Activated CD8-positive, alpha-beta T cell treated with anti-CD3 and anti-CD28 coated beads for 36 hours (primary cell): Measurements from ENCODE around the gene LPAR1. TPM values are rescaled to one million over a fixed set of nuclear protein-coding genes. Genes with fewer than 3 reads are reported as not detected.

Experiments used
- ATAC-seq: fragments of 200-7000 bp; cut with Tn5 transposase; one replicate; pipeline ENCODE4 v1.10.0; 2021; ENCODE audit warnings: mild to moderate bottlenecking, moderate library complexity
- CTCF ChIA-PET: fragments of 350-600 bp; sonication (Branson Sonifier 250); formaldehyde crosslinking; loops from one replicate; lab custom pipeline; 2021; ENCODE audit warnings: antibody characterized with exemption; lab: Charles Lee
- POLR2A ChIA-PET: fragments of 350-600 bp; sonication (Branson Sonifier 250); formaldehyde crosslinking; loops from one replicate; lab custom pipeline; 2021; ENCODE audit warnings: antibody characterized with exemption; lab: Charles Lee
- DNase-seq: peaks from one replicate; pipeline ENCODE4 v3.0.0-alpha.2; 2020
- H3K27ac Mint-ChIP-seq: one replicate; pipeline ENCODE4 v1.8.0; 2021; ENCODE audit warnings: mild to moderate bottlenecking, mixed read lengths
- H3K27me3 Mint-ChIP-seq: one replicate; pipeline ENCODE4 v1.8.0; 2021; ENCODE audit warnings: mixed read lengths
- H3K36me3 Mint-ChIP-seq: one replicate; pipeline ENCODE4 v1.8.0; 2021; ENCODE audit warnings: low read depth, mixed read lengths
- H3K4me1 Mint-ChIP-seq: one replicate; pipeline ENCODE4 v1.8.0; 2021; ENCODE audit warnings: low read depth, mixed read lengths
- H3K4me3 Mint-ChIP-seq: one replicate; pipeline ENCODE4 v1.8.0; 2021; ENCODE audit warnings: mild to moderate bottlenecking, moderate library complexity, mixed read lengths
- H3K9me3 Mint-ChIP-seq: one replicate; pipeline ENCODE4 v1.8.0; 2021; ENCODE audit warnings: mixed read lengths
- intact Hi-C: fragments of 100-400 bp; cut with micrococcal nuclease; formaldehyde crosslinking; loops from one replicate; pipeline ENCODE4 v1.10.0; 2022
- total RNA-seq, 2 experiments: library from RNA; stranded (reverse); gene quantifications; one replicate each; pipeline ENCODE4 v1.2.3, GENCODE V29; 2021
- TF ChIP-seq, protein P1 (sequence below): fragments of 200-600 bp; IDR thresholded peaks from one replicate; pipeline ENCODE4 v1.8.0; 2022; ENCODE audit warnings: antibody characterized with exemption, mild to moderate bottlenecking

LPAR1 gene
- total RNA-seq, 2 experiments from 2014 or later: not detected

DNA sequence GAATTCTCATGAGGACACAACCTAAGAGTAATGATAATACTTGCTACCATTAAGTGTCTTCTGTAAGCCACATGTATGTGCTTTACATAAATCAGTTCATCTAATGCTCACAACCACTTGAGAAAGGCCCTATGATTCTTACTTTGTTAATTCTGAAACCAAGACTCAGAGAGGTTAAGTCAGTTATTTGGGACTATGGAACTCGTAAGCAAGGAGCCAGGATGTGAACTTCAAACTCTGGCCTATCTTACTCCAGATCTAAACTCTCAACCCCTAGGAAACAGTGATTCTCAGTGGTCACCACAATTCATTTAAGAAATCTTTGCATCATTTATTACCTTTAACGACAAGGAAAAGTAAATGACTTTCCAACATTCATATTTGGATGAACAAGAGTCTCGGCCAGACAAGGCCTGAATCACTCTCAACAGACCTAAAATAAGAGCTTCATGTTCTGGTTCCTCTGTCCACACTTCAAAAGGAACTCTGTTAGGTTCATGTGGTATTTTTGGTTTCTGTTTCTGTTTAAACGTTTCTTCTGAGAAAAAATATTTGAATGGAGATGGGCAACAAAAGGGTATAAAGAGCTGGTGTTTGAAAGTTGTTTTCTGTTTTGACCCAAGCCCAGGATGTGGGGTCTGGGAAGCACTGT lies 104.8 kb downstream of the LPAR1 start:
- Mint-ChIP-seq H3K27me3 (no peaks in the 10 kb centered on the region), H3K4me1 (no peaks in the 10 kb centered on the region), H3K9me3 (no peaks in the 10 kb centered on the region), H3K36me3 (no peaks in the 10 kb centered on the region), H3K27ac (no peak overlapping the region), H3K4me3 (no peak overlapping the region)
- intact Hi-C loops: no loop called here
- ATAC-seq (no peak), DNase-seq (no peak)
- POLR2A ChIA-PET: no interaction called here
- CTCF ChIA-PET: no interaction called here
- TF ChIP-seq, protein P1, sequence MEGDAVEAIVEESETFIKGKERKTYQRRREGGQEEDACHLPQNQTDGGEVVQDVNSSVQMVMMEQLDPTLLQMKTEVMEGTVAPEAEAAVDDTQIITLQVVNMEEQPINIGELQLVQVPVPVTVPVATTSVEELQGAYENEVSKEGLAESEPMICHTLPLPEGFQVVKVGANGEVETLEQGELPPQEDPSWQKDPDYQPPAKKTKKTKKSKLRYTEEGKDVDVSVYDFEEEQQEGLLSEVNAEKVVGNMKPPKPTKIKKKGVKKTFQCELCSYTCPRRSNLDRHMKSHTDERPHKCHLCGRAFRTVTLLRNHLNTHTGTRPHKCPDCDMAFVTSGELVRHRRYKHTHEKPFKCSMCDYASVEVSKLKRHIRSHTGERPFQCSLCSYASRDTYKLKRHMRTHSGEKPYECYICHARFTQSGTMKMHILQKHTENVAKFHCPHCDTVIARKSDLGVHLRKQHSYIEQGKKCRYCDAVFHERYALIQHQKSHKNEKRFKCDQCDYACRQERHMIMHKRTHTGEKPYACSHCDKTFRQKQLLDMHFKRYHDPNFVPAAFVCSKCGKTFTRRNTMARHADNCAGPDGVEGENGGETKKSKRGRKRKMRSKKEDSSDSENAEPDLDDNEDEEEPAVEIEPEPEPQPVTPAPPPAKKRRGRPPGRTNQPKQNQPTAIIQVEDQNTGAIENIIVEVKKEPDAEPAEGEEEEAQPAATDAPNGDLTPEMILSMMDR: no peak

DNA sequence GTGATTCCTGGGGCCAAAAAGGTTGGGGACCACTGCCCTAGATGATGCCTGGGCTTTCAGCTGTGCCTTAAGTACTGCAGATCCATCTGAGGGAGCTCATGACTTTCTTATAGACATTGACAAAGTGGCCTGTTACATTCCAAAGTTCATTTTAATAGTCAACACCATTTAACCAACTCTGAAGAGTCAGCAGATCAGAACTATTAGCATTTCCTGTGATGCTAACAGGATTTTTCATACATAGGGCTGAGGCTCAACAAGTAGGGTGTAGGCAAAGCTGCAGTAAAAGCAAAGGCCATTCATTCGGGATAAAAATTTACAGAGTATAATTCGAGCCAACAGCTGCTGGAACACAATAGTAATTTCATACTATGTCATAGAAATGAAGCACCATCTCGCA lies 105.4 kb downstream of the LPAR1 start:
- DNase-seq: no peak
- ChIA-PET CTCF (no interaction called here), POLR2A (no interaction called here)
- intact Hi-C loops: no loop called here
- TF ChIP-seq, protein P1: no peak
- H3K4me3 Mint-ChIP-seq: no peak overlapping the region
- no peaks in the 10 kb centered on the region for H3K27me3 Mint-ChIP-seq
- no peaks in the 10 kb centered on the region for H3K36me3 Mint-ChIP-seq
- H3K9me3 Mint-ChIP-seq: no peaks in the 10 kb centered on the region
- ATAC-seq: no peak
- H3K27ac Mint-ChIP-seq: no peak overlapping the region
- H3K4me1 Mint-ChIP-seq: no peaks in the 10 kb centered on the region

DNA sequence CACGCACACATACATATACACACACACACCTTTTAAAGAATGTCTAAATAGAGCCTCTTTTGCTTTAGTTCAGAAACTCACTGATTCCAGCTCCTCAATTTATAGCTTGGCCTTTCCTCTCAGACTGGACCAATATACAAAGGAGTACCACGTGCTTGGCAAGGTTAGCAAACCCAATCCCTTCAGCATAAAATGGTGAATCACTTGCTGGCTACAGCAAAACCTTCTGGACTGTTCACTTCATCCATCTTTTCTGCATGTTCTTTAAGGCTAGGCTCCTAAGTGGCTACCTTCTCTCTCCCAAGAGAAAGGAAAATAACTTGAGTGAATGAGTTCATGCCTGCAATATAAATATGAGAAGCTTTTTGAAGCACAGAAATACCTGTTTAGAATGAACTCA lies 109.7 kb downstream of the LPAR1 start:
- ATAC-seq (no peak), DNase-seq (no peak)
- Mint-ChIP-seq H3K27ac (no peak overlapping the region), H3K4me3 (no peak overlapping the region), H3K9me3 (no peaks in the 10 kb centered on the region), H3K27me3 (no peaks in the 10 kb centered on the region), H3K4me1 (no peaks in the 10 kb centered on the region), H3K36me3 (no peaks in the 10 kb centered on the region)
- intact Hi-C loops: no loop called here
- ChIA-PET CTCF (no interaction called here), POLR2A (no interaction called here)
- TF ChIP-seq, protein P1: no peak

DNA sequence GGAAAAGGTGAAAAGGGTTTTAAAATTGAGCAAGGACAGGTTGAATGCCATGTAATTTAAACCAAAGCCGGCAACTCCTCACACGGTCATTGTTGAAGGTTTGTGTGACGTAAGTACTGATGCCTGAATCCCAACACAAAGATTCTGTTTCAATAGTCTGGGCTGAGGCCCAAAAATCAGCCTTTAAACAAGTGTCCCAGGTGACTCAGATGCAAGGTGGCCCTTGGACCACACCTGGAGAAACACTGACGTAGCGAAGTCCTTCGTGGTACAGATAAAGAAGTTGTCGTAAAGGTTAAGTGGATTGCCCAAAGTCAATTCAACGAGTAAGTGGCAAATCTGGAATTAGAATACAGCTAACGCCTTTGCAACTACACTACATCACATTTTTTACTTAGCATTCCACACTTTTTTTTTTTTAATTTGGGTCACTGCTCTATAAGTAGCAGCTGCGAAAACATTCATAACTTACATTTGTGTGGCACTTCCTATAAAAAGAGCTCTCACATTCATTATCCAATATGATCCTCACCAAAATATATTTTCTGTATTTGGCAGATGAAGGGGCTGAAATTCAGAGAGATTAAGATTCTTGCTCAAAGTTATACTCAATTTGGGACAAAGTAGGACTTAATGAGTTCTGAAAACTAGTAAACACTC lies 111.3 kb downstream of the LPAR1 start:
- Mint-ChIP-seq H3K4me3 (no peak overlapping the region), H3K27ac (no peak overlapping the region), H3K4me1 (no peaks in the 10 kb centered on the region), H3K27me3 (no peaks in the 10 kb centered on the region), H3K36me3 (no peaks in the 10 kb centered on the region), H3K9me3 (no peaks in the 10 kb centered on the region)
- CTCF ChIA-PET: no interaction called here
- DNase-seq (no peak), ATAC-seq (no peak)
- TF ChIP-seq, protein P1: no peak
- POLR2A ChIA-PET: no interaction called here
- intact Hi-C loops: no loop called here

DNA sequence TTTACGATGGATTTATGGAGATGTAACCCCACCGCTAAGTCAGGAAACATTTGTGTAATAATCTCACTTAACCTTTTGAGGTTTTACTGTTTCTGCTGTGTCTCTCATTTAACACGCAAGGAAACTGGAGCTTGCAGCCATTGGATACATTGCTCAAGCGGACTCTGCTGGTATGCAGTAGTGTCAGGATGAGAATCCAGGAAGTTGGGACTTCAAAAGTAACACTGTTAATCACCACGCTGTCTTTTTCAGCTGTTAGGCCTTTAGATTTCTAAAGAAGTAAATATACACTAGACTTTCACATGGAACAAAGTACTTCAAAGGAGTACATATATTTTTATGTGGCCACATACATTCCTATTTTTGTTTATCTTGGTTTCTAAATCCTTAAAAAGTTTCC lies 114.7 kb downstream of the LPAR1 start:
- ATAC-seq (no peak), DNase-seq (no peak)
- ChIA-PET CTCF (no interaction called here), POLR2A (no interaction called here)
- Mint-ChIP-seq H3K27me3 (no peaks in the 10 kb centered on the region), H3K27ac (no peak overlapping the region), H3K36me3 (no peaks in the 10 kb centered on the region), H3K4me3 (no peak overlapping the region), H3K9me3 (no peaks in the 10 kb centered on the region), H3K4me1 (no peaks in the 10 kb centered on the region)
- intact Hi-C loops: no loop called here
- TF ChIP-seq, protein P1: no peak
